HepG2 (cell line): ENCODE results near the gene ROBO2. TPM values are rescaled to one million over a fixed set of nuclear protein-coding genes. Genes with fewer than 3 reads are reported as not detected.

Experiments
- ATAC-seq: fragments of 200-7000 bp; cut with Tn5 transposase; 3 replicates; pipeline ENCODE4 v1.9.1; 2020; ENCODE audit warnings: mild to moderate bottlenecking, moderate library complexity
- BruUV-seq: library from RNA; stranded (reverse); fragments of 400-500 nt; replicated peaks from 2 replicates; lab custom pipeline; 2021; lab: Mats Ljungman, UMichigan
- CTCF ChIA-PET: fragments of 300-600 bp; formaldehyde crosslinking; extraction: SDS; loops from one replicate; lab custom pipeline; 2021; ENCODE audit warnings: low total read pairs, inconsistent platforms, low intra/inter-chr PET ratio; lab: Yijun Ruan, JAX
- POLR2A ChIA-PET: fragments of 350-600 bp; sonication (Branson Sonifier 250); formaldehyde crosslinking; loops from one replicate; lab custom pipeline; 2020; ENCODE audit warnings: antibody characterized with exemption, inconsistent platforms; lab: Yijun Ruan, JAX
- DNase-seq: peaks from one replicate; pipeline ENCODE4 v3.0.0-alpha.2; 2015; ENCODE audit warnings: low spot score
- FAIRE-seq: peaks from 3 replicates; lab custom pipeline; 2011; peaks lifted over from hg19 to GRCh38; lab: Jason Lieb, UNC
- H2AFZ ChIP-seq: one replicate; pipeline ENCODE4 v1.6.1; 2011; ENCODE audit warnings: low read length, inconsistent platforms
- H3K27ac ChIP-seq: fragments of 300-600 bp; 3 replicates; pipeline ENCODE4 v1.8.0; 2011; ENCODE audit warnings: mixed run types, mild to moderate bottlenecking, mixed read lengths, low read length, inconsistent platforms; ENCODE audit not compliant: insufficient read depth; ENCODE audit errors: extremely low read length
- H3K27me3 ChIP-seq, 2 experiments: fragments of 200-600 bp in 1 of 2; 2 replicates in 1 of 2; 3 replicates in 1 of 2; pipeline versions ENCODE4 v1.6.0 to v1.8.0; 2011; ENCODE audit warnings: low read length in 2 of 2, mild to moderate bottlenecking in 2 of 2, moderate library complexity in 2 of 2, inconsistent platforms in 1 of 2; ENCODE audit not compliant: insufficient read depth in 2 of 2, control insufficient read depth in 1 of 2
- H3K36me3 ChIP-seq, 2 experiments: fragments of 200-600 bp in 1 of 2; replicated peaks in 1 of 2; 2 replicates in 1 of 2; 3 replicates in 1 of 2; pipeline versions ENCODE4 v1.5.1 to v1.8.0; 2011; ENCODE audit warnings: low read length in 2 of 2, inconsistent platforms in 1 of 2; ENCODE audit not compliant: insufficient read depth in 2 of 2, control insufficient read depth in 1 of 2
- H3K4me1 ChIP-seq: 2 replicates; pipeline ENCODE4 v1.5.1; 2012; ENCODE audit warnings: low read length, inconsistent platforms; ENCODE audit not compliant: insufficient read depth
- H3K4me2 ChIP-seq: 2 replicates; pipeline ENCODE4 v1.6.0; 2011; ENCODE audit warnings: low read depth, low read length, inconsistent platforms
- H3K4me3 ChIP-seq, 3 experiments: fragments of 200-600 bp in 1 of 3; sonication (generic), shearing (Covaris generic) in 1 of 3; replicated peaks in 1 of 3; 2 replicates each; pipeline ENCODE4 v1.5.1; 2011 to 2016; ENCODE audit warnings: low read length in 3 of 3, inconsistent platforms in 2 of 3, low read depth in 2 of 3, mild to moderate bottlenecking in 2 of 3, control low read depth in 1 of 3, mixed read lengths in 1 of 3; ENCODE audit not compliant: insufficient read depth in 1 of 3
- H3K79me2 ChIP-seq: one replicate; pipeline ENCODE4 v1.6.1; 2011; ENCODE audit warnings: low read length, inconsistent platforms; ENCODE audit not compliant: insufficient read depth
- H3K9ac ChIP-seq: 2 replicates; pipeline ENCODE4 v1.6.0; 2011; ENCODE audit warnings: mild to moderate bottlenecking, low read depth, low read length, inconsistent platforms; ENCODE audit not compliant: insufficient read depth
- H3K9me3 ChIP-seq: 2 replicates; pipeline ENCODE4 v1.5.1; 2012; ENCODE audit warnings: mild to moderate bottlenecking, low read length
- H4K20me1 ChIP-seq: 2 replicates; pipeline ENCODE4 v1.6.0; 2011; ENCODE audit warnings: inconsistent platforms, mild to moderate bottlenecking, low read length, moderate library complexity; ENCODE audit not compliant: insufficient read depth
- ATF3 ChIP-seq: sonication (generic); formaldehyde crosslinking; IDR thresholded peaks from 2 replicates; pipeline ENCODE4 v1.4.0; 2020; ENCODE audit warnings: missing genetic modification reagents
- DDIT3 ChIP-seq: sonication (generic); formaldehyde crosslinking; IDR thresholded peaks from 2 replicates; pipeline ENCODE4 v1.4.0; 2020; ENCODE audit warnings: mild to moderate bottlenecking, missing genetic modification reagents
- EED ChIP-seq: sonication (generic); formaldehyde crosslinking; IDR thresholded peaks from 2 replicates; pipeline ENCODE4 v1.5.0; 2020; ENCODE audit warnings: mild to moderate bottlenecking, missing genetic modification reagents
- HCFC1 ChIP-seq: fragments of 150-350 bp; IDR thresholded peaks from 2 replicates; pipeline ENCODE4 v1.6.1; 2014; ENCODE audit warnings: low read depth, low read length
- HOXA9 ChIP-seq: sonication (generic); formaldehyde crosslinking; IDR thresholded peaks from 2 replicates; pipeline ENCODE4 v1.8.1; 2022; ENCODE audit warnings: missing genetic modification reagents, mild to moderate bottlenecking, moderate library complexity, borderline replicate concordance
- LRRFIP1 ChIP-seq: sonication (generic); formaldehyde crosslinking; conservative IDR thresholded peaks from 2 replicates; pipeline ENCODE4 v1.4.0; 2020; ENCODE audit warnings: missing genetic modification reagents
- MYC ChIP-seq: sonication (generic); formaldehyde crosslinking; IDR thresholded peaks from 2 replicates; pipeline ENCODE4 v1.9.0; 2021; ENCODE audit warnings: missing genetic modification reagents, borderline replicate concordance
- TERF1 ChIP-seq: sonication (generic); formaldehyde crosslinking; IDR thresholded peaks from 2 replicates; pipeline ENCODE4 v1.8.0; 2022; ENCODE audit warnings: mild to moderate bottlenecking, missing genetic modification reagents, moderate library complexity
- U2AF2 ChIP-seq: fragments of 200-400 bp; formaldehyde crosslinking; IDR thresholded peaks from 2 replicates; pipeline ENCODE4 v1.6.1; 2017; ENCODE audit warnings: low read depth, mild to moderate bottlenecking, low read length
- ZNF253 ChIP-seq: sonication (generic); formaldehyde crosslinking; IDR thresholded peaks from 2 replicates; pipeline ENCODE4 v1.8.0; 2022; ENCODE audit warnings: mild to moderate bottlenecking, missing genetic modification reagents, borderline replicate concordance
- ZNF609 ChIP-seq: sonication (generic); formaldehyde crosslinking; IDR thresholded peaks from 2 replicates; pipeline ENCODE4 v1.4.0; 2020; ENCODE audit warnings: mild to moderate bottlenecking, missing genetic modification reagents, borderline replicate concordance
- WGBS: methylation state at CpG from one replicate; pipeline ENCODE4 v1.1.6; 2017; ENCODE audit warnings: low lambda C conversion rate; 5-methylcytosine and 5-hydroxymethylcytosine counted together
- in situ Hi-C: cut with HindIII; loops from 2 replicates; pipeline ENCODE4 v1.10.0; 2017; ENCODE audit warnings: low pct_unique_long_range_greater_than_20kb; ENCODE audit not compliant: extremely low pct_ligation_motif_present
- intact Hi-C: fragments of 100-400 bp; cut with micrococcal nuclease; formaldehyde crosslinking; loops from one replicate; pipeline ENCODE4 v1.10.0; 2022; ENCODE audit not compliant: unreplicated experiment
- polyA plus RNA-seq, 8 experiments: library from polyadenylated mRNA; depleted of rRNA in 3 of 8; stranded (reverse) in 7 of 8; unstranded in 1 of 8; fragments of >200 nt; fragmentation: Illumina TruSeq in 4 of 8; extraction: Trizol in 4 of 8; gene quantifications; 2 replicates each; pipeline versions ENCODE4 v1.2.1 to v1.2.3, GENCODE V29; 2011 to 2016; ENCODE audit warnings: low read depth in 4 of 8, missing spikeins in 1 of 8, mixed read lengths in 1 of 8; ENCODE audit not compliant: insufficient read depth in 1 of 8
- total RNA-seq, 5 experiments: library from RNA; depleted of rRNA; stranded (reverse); fragments of >200 nt; fragmentation: Illumina TruSeq; extraction: Trizol; gene quantifications; 2 replicates each; pipeline ENCODE4 v1.2.3, GENCODE V29; 2016; ENCODE audit warnings: low read depth in 1 of 5

ROBO2 gene
- total and polyA plus RNA-seq, 2 of the 13 experiments (the other 11 are each of a cell fraction or from before 2014, with no cell fraction given): not detected

GRCh38 chr3:76998555-76998954 is 41.3 kb upstream of the ROBO2 start (continued):
- TF ChIP-seq HOXA9 (CRISPR knock-in tag) (no peak), MYC (CRISPR knock-in tag) (no peak), LRRFIP1 (CRISPR knock-in tag) (no peak), ATF3 (CRISPR knock-in tag) (no peak), ZNF253 (CRISPR knock-in tag) (no peak)
- TF ChIP-seq, all 625 proteins: peak for 0

- H3K27me3 ChIP-seq: no peaks in the 10 kb centered on the region
- intact Hi-C loops (no loop called here), in situ Hi-C loops (no loop called here)
- H3K9me3 ChIP-seq: no peaks in the 10 kb centered on the region
- H3K4me1 ChIP-seq: no peaks in the 10 kb centered on the region
- H4K20me1 ChIP-seq: no peaks in the 10 kb centered on the region
- H2AFZ ChIP-seq: no peak overlapping the region
- TF ChIP-seq ZNF609 (CRISPR knock-in tag) (no peak), TERF1 (no peak), U2AF2 (no peak), HCFC1 (no peak), DDIT3 (no peak), EED (CRISPR knock-in tag) (no peak)
- DNase-seq (no peak), ATAC-seq (no peak), FAIRE-seq (no peak)
- H3K4me2 ChIP-seq: no peak overlapping the region
- BruUV-seq: no TSS peak
- H3K27ac ChIP-seq: no peak overlapping the region
- WGBS: 62% methylated on average over 5 of the region's 5 CpGs
- H3K36me3 ChIP-seq: no peaks in the 10 kb centered on the region
- CTCF ChIA-PET: no interaction called here
- H3K79me2 ChIP-seq: no peaks in the 10 kb centered on the region
- POLR2A ChIA-PET: no interaction called here
- no peak overlapping the region for H3K9ac ChIP-seq
- H3K4me3 ChIP-seq: no peak overlapping the region
These were observed 38.7 kb upstream of the ROBO2 start for GRCh38 chr3:77001062-77001701.
